GM10266 (cell line): Measurements from ENCODE around the gene CBFA2T2.
"Not testable (repeated sequence)": the region's sequence is repeated elsewhere in the genome, so short reads cannot be mapped to it uniquely, and the experiment has no call there.

Experiments
- DNase-seq: peaks from one replicate; pipeline ENCODE4 v3.0.0; 2012; ENCODE audit errors: extremely low spot score
- CTCF ChIP-seq: IDR thresholded peaks from 2 replicates; pipeline ENCODE4 v1.5.1; 2012; ENCODE audit warnings: mild to moderate bottlenecking, low read depth; ENCODE audit not compliant: control insufficient read depth, insufficient read depth; ENCODE audit errors: missing control alignments

Gene CBFA2T2

GRCh38 chr20:33556246-33556645 lies 66.3 kb downstream of the CBFA2T2 start:
- no peak for TF ChIP-seq CTCF
- no peak for DNase-seq

DNA sequence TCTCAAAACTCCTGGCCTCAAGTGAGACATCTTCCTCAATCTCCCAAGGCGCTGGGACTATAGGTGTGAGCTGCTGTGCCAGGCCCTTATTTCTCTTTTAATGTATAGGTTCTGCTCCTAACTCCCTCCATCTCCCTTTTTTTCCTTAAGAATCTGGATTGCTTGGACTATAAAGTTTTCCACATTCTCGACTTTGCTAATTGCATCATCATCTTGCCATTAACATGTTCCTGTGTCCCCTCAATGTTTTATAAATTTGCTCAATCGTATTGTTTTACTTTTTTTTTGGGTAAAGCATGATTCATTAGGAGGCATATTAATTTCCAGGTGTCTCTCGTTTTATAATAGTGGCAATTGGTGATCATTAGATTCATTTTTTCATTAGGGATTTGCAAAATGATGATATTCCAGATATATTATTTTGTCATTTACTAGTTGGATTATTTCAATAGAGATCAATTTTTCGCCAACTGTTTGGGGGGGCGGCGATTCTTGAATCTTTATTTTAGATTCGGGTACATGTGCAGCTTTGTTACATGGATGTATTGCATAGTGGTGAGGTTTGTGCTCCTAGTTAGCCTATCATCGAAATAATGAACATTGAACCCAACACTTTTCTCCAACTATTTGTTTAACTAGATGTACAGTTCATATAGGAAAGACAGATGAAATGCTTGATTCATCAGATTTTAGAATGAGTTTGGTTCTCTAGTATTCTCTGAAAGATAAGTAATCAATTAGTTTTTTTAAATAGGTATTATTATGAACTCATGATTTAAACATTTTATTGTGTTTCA lies 68.7 kb downstream of the CBFA2T2 start:
- no peak for DNase-seq
- TF ChIP-seq CTCF, result no peak

GRCh38 chr20:33559212-33559611 lies 69.3 kb downstream of the CBFA2T2 start:
- TF ChIP-seq CTCF, result no peak
- DNase-seq, result no peak

- DNase-seq, result no peak
- no peak for TF ChIP-seq CTCF
These were observed 70.1 kb downstream of the CBFA2T2 start for GRCh38 chr20:33560026-33560425.

GRCh38 chr20:33561053-33561452 lies 71.2 kb downstream of the CBFA2T2 start:
- not testable (repeated sequence) for DNase-seq

DNA sequence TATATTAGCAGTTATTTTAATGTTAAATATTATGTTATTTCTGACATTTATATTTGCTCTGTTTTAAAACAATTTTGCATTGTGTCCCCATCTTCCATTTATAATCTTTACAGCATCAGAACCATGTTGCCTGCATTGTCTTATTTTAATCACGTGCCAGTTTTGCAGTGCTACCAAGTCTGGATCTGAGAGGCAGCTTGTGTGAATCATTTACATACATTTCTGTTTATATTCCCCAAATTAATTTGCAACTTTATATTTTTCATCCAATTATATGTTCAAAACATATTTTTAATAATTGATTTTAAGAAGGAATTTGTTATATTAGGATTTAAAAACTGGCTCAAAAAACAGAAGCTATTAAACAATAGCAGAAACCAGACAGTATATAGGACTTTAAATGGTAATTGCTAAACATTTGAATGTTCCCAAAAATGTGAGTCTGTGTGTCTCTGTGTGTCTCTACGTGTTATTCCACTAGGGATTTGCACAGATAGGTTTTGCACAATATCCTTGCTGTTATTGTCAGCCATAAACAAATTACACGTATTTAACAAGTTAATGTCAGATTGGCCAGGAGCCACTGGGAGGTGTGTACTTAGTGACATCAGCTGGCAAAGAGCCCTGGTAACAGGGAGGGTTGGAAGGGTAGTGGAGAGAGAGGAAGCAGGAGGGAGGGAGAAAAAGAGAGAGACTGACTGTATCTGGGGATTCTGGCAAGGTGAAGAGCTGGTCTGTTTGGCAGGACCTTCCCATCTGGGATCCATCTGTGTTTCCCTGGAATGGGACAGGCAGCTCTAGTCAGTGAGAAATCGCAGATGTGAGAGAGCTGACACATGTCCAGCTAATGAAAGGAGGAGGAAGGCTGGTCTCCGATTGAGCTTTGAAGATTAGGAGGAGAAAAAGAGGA lies 72.1 kb downstream of the CBFA2T2 start:
- no peak for DNase-seq
- no peak for TF ChIP-seq CTCF

GRCh38 chr20:33563788-33564187 lies 73.9 kb downstream of the CBFA2T2 start:
- DNase-seq, result no peak
- TF ChIP-seq CTCF, result no peak
